Activated CD8-positive, alpha-beta T cell treated with anti-CD3 and anti-CD28 coated beads for 36 hours (primary cell): ENCODE data around the gene PIRT. TPM values are rescaled to one million over a fixed set of nuclear protein-coding genes. Genes with fewer than 3 reads are reported as not detected.
"Not testable (repeated sequence)": the region's sequence is repeated elsewhere in the genome, so short reads cannot be mapped to it uniquely, and the experiment has no call there.

ENCODE experiments used
- ATAC-seq: fragments of 200-7000 bp; cut with Tn5 transposase; one replicate; pipeline ENCODE4 v1.10.0; 2021; ENCODE audit warnings: mild to moderate bottlenecking, moderate library complexity
- CTCF ChIA-PET: fragments of 350-600 bp; sonication (Branson Sonifier 250); formaldehyde crosslinking; loops from one replicate; lab custom pipeline; 2021; ENCODE audit warnings: antibody characterized with exemption; lab: Charles Lee
- POLR2A ChIA-PET: fragments of 350-600 bp; sonication (Branson Sonifier 250); formaldehyde crosslinking; loops from one replicate; lab custom pipeline; 2021; ENCODE audit warnings: antibody characterized with exemption; lab: Charles Lee
- DNase-seq: peaks from one replicate; pipeline ENCODE4 v3.0.0-alpha.2; 2020
- H3K27ac Mint-ChIP-seq: one replicate; pipeline ENCODE4 v1.8.0; 2021; ENCODE audit warnings: mild to moderate bottlenecking, mixed read lengths
- H3K27me3 Mint-ChIP-seq: one replicate; pipeline ENCODE4 v1.8.0; 2021; ENCODE audit warnings: mixed read lengths
- H3K36me3 Mint-ChIP-seq: one replicate; pipeline ENCODE4 v1.8.0; 2021; ENCODE audit warnings: low read depth, mixed read lengths
- H3K4me1 Mint-ChIP-seq: one replicate; pipeline ENCODE4 v1.8.0; 2021; ENCODE audit warnings: low read depth, mixed read lengths
- H3K4me3 Mint-ChIP-seq: one replicate; pipeline ENCODE4 v1.8.0; 2021; ENCODE audit warnings: mild to moderate bottlenecking, moderate library complexity, mixed read lengths
- H3K9me3 Mint-ChIP-seq: one replicate; pipeline ENCODE4 v1.8.0; 2021; ENCODE audit warnings: mixed read lengths
- intact Hi-C: fragments of 100-400 bp; cut with micrococcal nuclease; formaldehyde crosslinking; loops from one replicate; pipeline ENCODE4 v1.10.0; 2022
- total RNA-seq, 2 experiments: library from RNA; stranded (reverse); gene quantifications; one replicate each; pipeline ENCODE4 v1.2.3, GENCODE V29; 2021
- TF ChIP-seq, protein P1 (sequence below): fragments of 200-600 bp; IDR thresholded peaks from one replicate; pipeline ENCODE4 v1.8.0; 2022; ENCODE audit warnings: antibody characterized with exemption, mild to moderate bottlenecking

PIRT gene
- total RNA-seq, 2 experiments from 2014 or later = not detected

- no peaks in the 10 kb centered on the region for H3K4me1 Mint-ChIP-seq
- CTCF ChIA-PET = no interaction called here
- intact Hi-C loops = loop anchor here (10.0 kb wide), 1 partner anchor 273 kb away; no protein-coding TSS in a partner anchor
- ATAC-seq (no peak), DNase-seq (no peak)
- H3K27ac Mint-ChIP-seq = no peak overlapping the region
- POLR2A ChIA-PET = no interaction called here
- H3K9me3 Mint-ChIP-seq = peaks cover 5% of the 10 kb centered on the region
- no peaks in the 10 kb centered on the region for H3K36me3 Mint-ChIP-seq
- H3K4me3 Mint-ChIP-seq = no peak overlapping the region
- peaks cover 7% of the 10 kb centered on the region for H3K27me3 Mint-ChIP-seq
- TF ChIP-seq, protein P1, sequence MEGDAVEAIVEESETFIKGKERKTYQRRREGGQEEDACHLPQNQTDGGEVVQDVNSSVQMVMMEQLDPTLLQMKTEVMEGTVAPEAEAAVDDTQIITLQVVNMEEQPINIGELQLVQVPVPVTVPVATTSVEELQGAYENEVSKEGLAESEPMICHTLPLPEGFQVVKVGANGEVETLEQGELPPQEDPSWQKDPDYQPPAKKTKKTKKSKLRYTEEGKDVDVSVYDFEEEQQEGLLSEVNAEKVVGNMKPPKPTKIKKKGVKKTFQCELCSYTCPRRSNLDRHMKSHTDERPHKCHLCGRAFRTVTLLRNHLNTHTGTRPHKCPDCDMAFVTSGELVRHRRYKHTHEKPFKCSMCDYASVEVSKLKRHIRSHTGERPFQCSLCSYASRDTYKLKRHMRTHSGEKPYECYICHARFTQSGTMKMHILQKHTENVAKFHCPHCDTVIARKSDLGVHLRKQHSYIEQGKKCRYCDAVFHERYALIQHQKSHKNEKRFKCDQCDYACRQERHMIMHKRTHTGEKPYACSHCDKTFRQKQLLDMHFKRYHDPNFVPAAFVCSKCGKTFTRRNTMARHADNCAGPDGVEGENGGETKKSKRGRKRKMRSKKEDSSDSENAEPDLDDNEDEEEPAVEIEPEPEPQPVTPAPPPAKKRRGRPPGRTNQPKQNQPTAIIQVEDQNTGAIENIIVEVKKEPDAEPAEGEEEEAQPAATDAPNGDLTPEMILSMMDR = no peak
These were observed 34.0 kb upstream of the PIRT start for GRCh38 chr17:10871914-10872313.

DNA sequence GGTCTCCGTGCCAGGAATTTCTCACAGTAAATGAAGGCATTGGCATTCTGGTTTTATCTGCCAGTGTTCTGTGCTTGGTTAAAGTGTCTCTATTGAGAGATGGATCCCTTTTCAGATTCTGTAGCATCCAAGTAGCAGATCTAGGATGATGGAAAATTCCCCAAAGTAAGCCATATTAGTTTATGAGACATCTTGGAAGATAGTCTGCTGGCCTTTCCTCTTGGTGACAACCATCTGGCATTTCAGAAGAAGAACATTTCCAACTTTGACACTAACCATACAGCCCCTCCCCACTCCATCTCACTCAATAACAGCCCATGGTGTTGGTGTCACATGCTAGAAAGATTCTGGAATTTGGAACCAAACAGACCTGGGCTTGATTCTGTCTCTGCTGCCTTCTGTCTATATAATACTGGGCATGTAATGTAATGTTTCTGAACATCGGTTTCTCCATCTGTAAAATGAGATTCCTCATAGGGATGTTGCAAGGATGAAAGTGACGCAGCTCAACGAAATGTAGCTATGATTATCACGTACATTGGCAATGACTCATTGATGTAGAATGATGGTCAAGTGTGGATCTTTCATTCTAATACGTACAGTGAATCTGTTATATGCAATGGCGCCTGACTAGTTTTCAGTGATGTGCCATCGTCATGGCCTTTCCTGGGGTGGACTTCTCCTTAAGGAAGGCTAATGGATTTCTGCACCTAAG lies 32.6 kb upstream of the PIRT start:
- CTCF ChIA-PET = interaction anchor here (1.1 to 1.2 kb wide), 2 partner anchors 8 to 774 kb away, joined by 3 read pairs; no protein-coding TSS in a partner anchor

DNA sequence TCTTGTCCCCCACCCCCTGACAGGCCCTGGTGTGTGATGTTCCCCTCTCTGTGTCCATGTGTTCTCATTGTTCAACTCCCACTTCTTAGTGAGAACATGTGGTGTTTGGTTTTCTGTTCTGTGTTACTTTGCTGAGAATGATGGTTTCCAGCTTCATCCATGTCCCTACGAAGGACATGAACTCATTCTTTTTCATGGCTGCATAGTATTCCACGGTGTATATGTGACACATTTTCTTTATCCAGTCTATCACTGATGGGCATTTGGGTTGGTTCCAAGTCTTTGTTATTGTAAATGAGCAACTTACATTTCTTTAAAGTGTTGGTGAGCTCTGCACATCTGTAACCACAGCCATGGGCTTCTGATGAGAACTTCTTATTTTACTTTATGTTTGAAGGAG lies 30.9 kb upstream of the PIRT start:
- H3K9me3 Mint-ChIP-seq, DNase-seq, intact Hi-C loops, H3K27ac Mint-ChIP-seq, POLR2A ChIA-PET, CTCF ChIA-PET, ATAC-seq, H3K36me3 Mint-ChIP-seq, H3K4me3 Mint-ChIP-seq, H3K4me1 Mint-ChIP-seq, H3K27me3 Mint-ChIP-seq: not testable (repeated sequence)

More for the DNA sequence above, 32.6 kb upstream of the PIRT start:
- DNase-seq (no peak), ATAC-seq (no peak)
- TF ChIP-seq, protein P1 = no peak
- Mint-ChIP-seq H3K36me3 (no peaks in the 10 kb centered on the region), H3K4me1 (no peaks in the 10 kb centered on the region), H3K27ac (no peak overlapping the region), H3K4me3 (no peak overlapping the region), H3K27me3 (peaks cover 7% of the 10 kb centered on the region), H3K9me3 (peaks cover 5% of the 10 kb centered on the region)
- POLR2A ChIA-PET = no interaction called here
- intact Hi-C loops = loop anchor here (10.0 kb wide), 1 partner anchor 274 kb away; no protein-coding TSS in a partner anchor

- DNase-seq (no peak), ATAC-seq (no peak)
- no peaks in the 10 kb centered on the region for H3K4me1 Mint-ChIP-seq
- intact Hi-C loops = no loop called here
- TF ChIP-seq, protein P1 = no peak
- H3K36me3 Mint-ChIP-seq = no peaks in the 10 kb centered on the region
- CTCF ChIA-PET = no interaction called here
- H3K9me3 Mint-ChIP-seq = peaks cover 7% of the 10 kb centered on the region
- peaks cover 1% of the 10 kb centered on the region for H3K27me3 Mint-ChIP-seq
- POLR2A ChIA-PET = no interaction called here
- H3K4me3 Mint-ChIP-seq = no peak overlapping the region
- no peak overlapping the region for H3K27ac Mint-ChIP-seq
These were observed 21.2 kb upstream of the PIRT start for GRCh38 chr17:10859051-10859450.

GRCh38 chr17:10857976-10858375 lies 20.1 kb upstream of the PIRT start:
- no peak for ATAC-seq
- DNase-seq = no peak
- peaks cover 1% of the 10 kb centered on the region for H3K27me3 Mint-ChIP-seq
- CTCF ChIA-PET = no interaction called here
- H3K4me1 Mint-ChIP-seq = no peaks in the 10 kb centered on the region
- POLR2A ChIA-PET = no interaction called here
- no peak overlapping the region for H3K4me3 Mint-ChIP-seq
- H3K36me3 Mint-ChIP-seq = no peaks in the 10 kb centered on the region
- intact Hi-C loops = no loop called here
- TF ChIP-seq, protein P1 = no peak
- no peak overlapping the region for H3K27ac Mint-ChIP-seq
- H3K9me3 Mint-ChIP-seq = peaks cover 6% of the 10 kb centered on the region

- H3K4me1 Mint-ChIP-seq, H3K27ac Mint-ChIP-seq, H3K9me3 Mint-ChIP-seq, ATAC-seq, H3K27me3 Mint-ChIP-seq, H3K4me3 Mint-ChIP-seq, H3K36me3 Mint-ChIP-seq, DNase-seq, POLR2A ChIA-PET: not testable (repeated sequence)
- intact Hi-C loops = loop anchor here (5.0 kb wide), 1 partner anchor 109 kb away; no protein-coding TSS in a partner anchor
- CTCF ChIA-PET = interaction anchor here (0.6 to 3.4 kb wide), 2 partner anchors 201 to 228 kb away, joined by 3 to 19 read pairs; no protein-coding TSS in a partner anchor
These were observed 8.7 kb upstream of the PIRT start for GRCh38 chr17:10846636-10847035.
